Panc1 (cell line): ENCODE results near the gene CRYBG1. TPM values are rescaled to one million over a fixed set of nuclear protein-coding genes. Genes with fewer than 3 reads are reported as not detected.

ENCODE experiments used
- ATAC-seq: fragments of 200-7000 bp; cut with Tn5 transposase; 2 replicates; pipeline ENCODE4 v1.9.1; 2020; ENCODE audit warnings: mild to moderate bottlenecking, moderate library complexity
- BruUV-seq: library from RNA; stranded (reverse); fragments of 400-500 nt; replicated peaks from 2 replicates; lab custom pipeline; 2021; lab: Mats Ljungman, UMichigan
- CTCF ChIA-PET: fragments of 300-600 bp; sonication (Branson Sonifier 250); formaldehyde crosslinking; loops from one replicate; lab custom pipeline; 2022; ENCODE audit warnings: antibody characterized with exemption; lab: Charles Lee
- POLR2A ChIA-PET: fragments of 300-600 bp; sonication (Branson Sonifier 250); formaldehyde crosslinking; loops from one replicate; lab custom pipeline; 2022; ENCODE audit warnings: antibody characterized with exemption; lab: Charles Lee
- DNase-seq: peaks from one replicate; pipeline ENCODE4 v3.0.0-alpha.2; 2010; ENCODE audit warnings: low read depth, low spot score
- H3K27ac ChIP-seq: 2 replicates; pipeline ENCODE4 v1.5.1; 2011; ENCODE audit warnings: mild to moderate bottlenecking, low read length, inconsistent platforms
- H3K27me3 ChIP-seq: fragments of 200-500 bp; sonication (Bioruptor generic); 2 replicates; pipeline ENCODE4 v1.6.0; 2014; ENCODE audit warnings: low read length, inconsistent platforms; ENCODE audit not compliant: control insufficient read depth, insufficient read depth
- H3K36me3 ChIP-seq: fragments of 200-500 bp; sonication (Bioruptor generic); 2 replicates; pipeline ENCODE4 v1.5.1; 2014; ENCODE audit warnings: inconsistent platforms, mild to moderate bottlenecking, low read length, moderate library complexity; ENCODE audit not compliant: control insufficient read depth, insufficient read depth
- H3K4me1 ChIP-seq: 2 replicates; pipeline ENCODE4 v1.5.1; 2011; ENCODE audit warnings: inconsistent platforms, mild to moderate bottlenecking, low read length, moderate library complexity; ENCODE audit not compliant: control insufficient read depth, insufficient read depth
- H3K4me3 ChIP-seq, 2 experiments: 2 replicates each; pipeline ENCODE4 v1.5.1; 2011 to 2012; ENCODE audit warnings: low read depth in 2 of 2, low read length in 2 of 2, mild to moderate bottlenecking in 2 of 2, inconsistent platforms in 1 of 2, moderate library complexity in 1 of 2
- H3K9me3 ChIP-seq: fragments of 200-500 bp; sonication (Bioruptor generic); 2 replicates; pipeline ENCODE4 v1.5.1; 2014; ENCODE audit warnings: low read depth, mild to moderate bottlenecking, inconsistent platforms, low read length, moderate library complexity; ENCODE audit not compliant: control insufficient read depth, insufficient read depth
- CTCF ChIP-seq: fragments of 450-650 bp; IDR thresholded peaks from 2 replicates; pipeline ENCODE4 v1.5.1; 2017; ENCODE audit warnings: mild to moderate bottlenecking
- POLR2AphosphoS5 ChIP-seq: IDR thresholded peaks from 2 replicates; pipeline ENCODE4 v1.6.1; 2012; ENCODE audit warnings: mild to moderate bottlenecking, low read depth, low read length, moderate library complexity
- REST ChIP-seq, 2 experiments: IDR thresholded peaks; 2 replicates each; pipeline ENCODE4 v1.6.1; 2011 to 2012; ENCODE audit warnings: low read depth in 2 of 2, control low read depth in 1 of 2, low read length in 1 of 2, mild to moderate bottlenecking in 1 of 2, moderate library complexity in 1 of 2; ENCODE audit not compliant: insufficient read depth in 1 of 2
- SIN3A ChIP-seq: IDR thresholded peaks from 2 replicates; pipeline ENCODE4 v1.6.1; 2012; ENCODE audit warnings: low read depth, mild to moderate bottlenecking, low read length, moderate library complexity, borderline replicate concordance; ENCODE audit not compliant: insufficient read depth
- TCF7L2 ChIP-seq: IDR thresholded peaks from 2 replicates; pipeline ENCODE4 v1.6.1; 2011; ENCODE audit warnings: mild to moderate bottlenecking, low read depth, low read length, inconsistent platforms
- in situ Hi-C: cut with HindIII; loops from 2 replicates; pipeline ENCODE4 v1.10.0; 2016; ENCODE audit warnings: low sequenced_read_pairs, low pct_unique_long_range_greater_than_20kb
- intact Hi-C: fragments of 100-400 bp; cut with micrococcal nuclease; formaldehyde crosslinking; loops from one replicate; pipeline ENCODE4 v1.10.0; 2022; ENCODE audit not compliant: unreplicated experiment
- total RNA-seq: library from RNA; stranded (reverse); gene quantifications from one replicate; pipeline ENCODE4 v1.2.1, GENCODE V29; 2021; ENCODE audit not compliant: unreplicated experiment

CRYBG1 gene
- total RNA-seq, 1 experiment from 2014 or later, result 32.3 TPM

- Histone ChIP-seq H3K27ac (no peak overlapping the region), H3K4me3 (no peak overlapping the region), H3K27me3 (peaks cover 19% of the 10 kb centered on the region), H3K9me3 (no peaks in the 10 kb centered on the region), H3K36me3 (no peaks in the 10 kb centered on the region), H3K4me1 (no peaks in the 10 kb centered on the region)
- ChIA-PET CTCF (no interaction called here), POLR2A (no interaction called here)
- DNase-seq, result no peak
- intact Hi-C loops (no loop called here), in situ Hi-C loops (no loop called here)
- ATAC-seq, result no peak
- no peak for TF ChIP-seq REST (IDR thresholded peaks at IDR 0.05; ENCODE audit: insufficient read depth in 1 of 2, low read depth in 2 of 2, low read length in 1 of 2)
- no peak for TF ChIP-seq SIN3A
- no peak for TF ChIP-seq POLR2AphosphoS5
- TF ChIP-seq CTCF, result no peak
- no peak for TF ChIP-seq TCF7L2
- BruUV-seq, result no TSS peak
These were observed 50.5 kb downstream of the CRYBG1 start for GRCh38 chr6:106411056-106411455.

- Histone ChIP-seq H3K4me1 (no peaks in the 10 kb centered on the region), H3K4me3 (no peak overlapping the region), H3K9me3 (no peaks in the 10 kb centered on the region), H3K36me3 (no peaks in the 10 kb centered on the region), H3K27me3 (peaks cover 19% of the 10 kb centered on the region), H3K27ac (no peak overlapping the region)
- ChIA-PET CTCF (no interaction called here), POLR2A (no interaction called here)
- in situ Hi-C loops, result no loop called here
- BruUV-seq, result no TSS peak
- ATAC-seq, result no peak
- intact Hi-C loops, result no loop called here
- TF ChIP-seq SIN3A (no peak), POLR2AphosphoS5 (no peak), TCF7L2 (no peak), REST (IDR thresholded peaks at IDR 0.05; ENCODE audit: insufficient read depth in 1 of 2, low read depth in 2 of 2, low read length in 1 of 2) (no peak), CTCF (no peak)
- DNase-seq, result no peak
These were observed 51.2 kb downstream of the CRYBG1 start for GRCh38 chr6:106411643-106412200.
